Measurements from ENCODE around the gene PACC1.

GRCh38 chr1:212388985-212389716, 25.5 kb downstream of the PACC1 start:
- TF ChIP-seq POLR2A (IDR thresholded peaks at IDR 0.05): no peak
- TF ChIP-seq, protein P1, sequence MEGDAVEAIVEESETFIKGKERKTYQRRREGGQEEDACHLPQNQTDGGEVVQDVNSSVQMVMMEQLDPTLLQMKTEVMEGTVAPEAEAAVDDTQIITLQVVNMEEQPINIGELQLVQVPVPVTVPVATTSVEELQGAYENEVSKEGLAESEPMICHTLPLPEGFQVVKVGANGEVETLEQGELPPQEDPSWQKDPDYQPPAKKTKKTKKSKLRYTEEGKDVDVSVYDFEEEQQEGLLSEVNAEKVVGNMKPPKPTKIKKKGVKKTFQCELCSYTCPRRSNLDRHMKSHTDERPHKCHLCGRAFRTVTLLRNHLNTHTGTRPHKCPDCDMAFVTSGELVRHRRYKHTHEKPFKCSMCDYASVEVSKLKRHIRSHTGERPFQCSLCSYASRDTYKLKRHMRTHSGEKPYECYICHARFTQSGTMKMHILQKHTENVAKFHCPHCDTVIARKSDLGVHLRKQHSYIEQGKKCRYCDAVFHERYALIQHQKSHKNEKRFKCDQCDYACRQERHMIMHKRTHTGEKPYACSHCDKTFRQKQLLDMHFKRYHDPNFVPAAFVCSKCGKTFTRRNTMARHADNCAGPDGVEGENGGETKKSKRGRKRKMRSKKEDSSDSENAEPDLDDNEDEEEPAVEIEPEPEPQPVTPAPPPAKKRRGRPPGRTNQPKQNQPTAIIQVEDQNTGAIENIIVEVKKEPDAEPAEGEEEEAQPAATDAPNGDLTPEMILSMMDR (IDR thresholded peaks at IDR 0.05): no peak
